Loucy (cell line): ENCODE results near the gene SPATA2L.

Experiments
- EZH2phosphoT487 ChIP-seq: fragments of 200-600 bp; IDR thresholded peaks from 2 replicates; pipeline ENCODE4 v1.6.1; 2018; ENCODE audit warnings: antibody characterized with exemption, mild to moderate bottlenecking, moderate library complexity, borderline replicate concordance
- TF ChIP-seq, protein P1 (sequence below): fragments of 200-600 bp; sonication (generic); conservative IDR thresholded peaks from 2 replicates; pipeline ENCODE4 v1.5.1; 2014; ENCODE audit warnings: mild to moderate bottlenecking, antibody characterized with exemption, low read length

- TF ChIP-seq, protein P1, sequence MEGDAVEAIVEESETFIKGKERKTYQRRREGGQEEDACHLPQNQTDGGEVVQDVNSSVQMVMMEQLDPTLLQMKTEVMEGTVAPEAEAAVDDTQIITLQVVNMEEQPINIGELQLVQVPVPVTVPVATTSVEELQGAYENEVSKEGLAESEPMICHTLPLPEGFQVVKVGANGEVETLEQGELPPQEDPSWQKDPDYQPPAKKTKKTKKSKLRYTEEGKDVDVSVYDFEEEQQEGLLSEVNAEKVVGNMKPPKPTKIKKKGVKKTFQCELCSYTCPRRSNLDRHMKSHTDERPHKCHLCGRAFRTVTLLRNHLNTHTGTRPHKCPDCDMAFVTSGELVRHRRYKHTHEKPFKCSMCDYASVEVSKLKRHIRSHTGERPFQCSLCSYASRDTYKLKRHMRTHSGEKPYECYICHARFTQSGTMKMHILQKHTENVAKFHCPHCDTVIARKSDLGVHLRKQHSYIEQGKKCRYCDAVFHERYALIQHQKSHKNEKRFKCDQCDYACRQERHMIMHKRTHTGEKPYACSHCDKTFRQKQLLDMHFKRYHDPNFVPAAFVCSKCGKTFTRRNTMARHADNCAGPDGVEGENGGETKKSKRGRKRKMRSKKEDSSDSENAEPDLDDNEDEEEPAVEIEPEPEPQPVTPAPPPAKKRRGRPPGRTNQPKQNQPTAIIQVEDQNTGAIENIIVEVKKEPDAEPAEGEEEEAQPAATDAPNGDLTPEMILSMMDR: no peak
- TF ChIP-seq EZH2phosphoT487: no peak
These were observed 41.4 kb upstream of the SPATA2L start for GRCh38 chr16:89742948-89743347.
